SK-N-SH (cell line): ENCODE data around the gene PCYT1B.

Source experiments
- IRF3 ChIP-seq: fragments of 150-350 bp; IDR thresholded peaks from 2 replicates; pipeline ENCODE4 v1.6.1; 2016; ENCODE audit warnings: mild to moderate bottlenecking, low read depth, low read length
- TAF1 ChIP-seq: IDR thresholded peaks from 2 replicates; pipeline ENCODE4 v1.6.1; 2012; ENCODE audit warnings: low read depth, mild to moderate bottlenecking, low read length, moderate library complexity, borderline replicate concordance
- TF ChIP-seq, protein P1 (sequence below): IDR thresholded peaks from 2 replicates; pipeline ENCODE4 v1.4.0; 2012; ENCODE audit warnings: low read depth, borderline replicate concordance

GRCh38 chrX:24590111-24590510 lies 57.0 kb downstream of the PCYT1B start:
- no peak for TF ChIP-seq TAF1
- no peak for TF ChIP-seq IRF3
- TF ChIP-seq, protein P1, sequence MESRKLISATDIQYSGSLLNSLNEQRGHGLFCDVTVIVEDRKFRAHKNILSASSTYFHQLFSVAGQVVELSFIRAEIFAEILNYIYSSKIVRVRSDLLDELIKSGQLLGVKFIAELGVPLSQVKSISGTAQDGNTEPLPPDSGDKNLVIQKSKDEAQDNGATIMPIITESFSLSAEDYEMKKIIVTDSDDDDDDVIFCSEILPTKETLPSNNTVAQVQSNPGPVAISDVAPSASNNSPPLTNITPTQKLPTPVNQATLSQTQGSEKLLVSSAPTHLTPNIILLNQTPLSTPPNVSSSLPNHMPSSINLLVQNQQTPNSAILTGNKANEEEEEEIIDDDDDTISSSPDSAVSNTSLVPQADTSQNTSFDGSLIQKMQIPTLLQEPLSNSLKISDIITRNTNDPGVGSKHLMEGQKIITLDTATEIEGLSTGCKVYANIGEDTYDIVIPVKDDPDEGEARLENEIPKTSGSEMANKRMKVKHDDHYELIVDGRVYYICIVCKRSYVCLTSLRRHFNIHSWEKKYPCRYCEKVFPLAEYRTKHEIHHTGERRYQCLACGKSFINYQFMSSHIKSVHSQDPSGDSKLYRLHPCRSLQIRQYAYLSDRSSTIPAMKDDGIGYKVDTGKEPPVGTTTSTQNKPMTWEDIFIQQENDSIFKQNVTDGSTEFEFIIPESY, result no peak
